ENCODE results near the gene CSMD2.

The CSMD2 gene

DNA sequence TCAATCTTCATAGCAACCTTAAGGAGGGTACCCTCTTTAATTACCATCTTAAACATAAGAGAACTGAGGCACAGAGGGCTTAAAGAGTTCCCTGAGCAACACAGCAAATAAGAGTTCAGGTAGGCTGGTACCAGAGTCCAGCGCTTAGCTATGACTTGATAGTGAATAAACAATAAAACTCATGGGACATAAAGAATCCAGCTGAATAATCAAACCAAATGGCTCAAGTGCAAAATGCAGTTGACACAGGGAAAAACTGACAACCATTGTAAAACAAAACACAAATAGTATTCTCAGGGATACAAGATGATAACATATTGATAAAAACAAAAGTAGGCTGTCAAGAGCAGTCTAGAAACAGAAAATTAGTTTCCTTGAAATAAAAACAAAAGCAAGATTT is 478.0 kb downstream of the CSMD2 start:
- TF ChIP-seq, protein P1, sequence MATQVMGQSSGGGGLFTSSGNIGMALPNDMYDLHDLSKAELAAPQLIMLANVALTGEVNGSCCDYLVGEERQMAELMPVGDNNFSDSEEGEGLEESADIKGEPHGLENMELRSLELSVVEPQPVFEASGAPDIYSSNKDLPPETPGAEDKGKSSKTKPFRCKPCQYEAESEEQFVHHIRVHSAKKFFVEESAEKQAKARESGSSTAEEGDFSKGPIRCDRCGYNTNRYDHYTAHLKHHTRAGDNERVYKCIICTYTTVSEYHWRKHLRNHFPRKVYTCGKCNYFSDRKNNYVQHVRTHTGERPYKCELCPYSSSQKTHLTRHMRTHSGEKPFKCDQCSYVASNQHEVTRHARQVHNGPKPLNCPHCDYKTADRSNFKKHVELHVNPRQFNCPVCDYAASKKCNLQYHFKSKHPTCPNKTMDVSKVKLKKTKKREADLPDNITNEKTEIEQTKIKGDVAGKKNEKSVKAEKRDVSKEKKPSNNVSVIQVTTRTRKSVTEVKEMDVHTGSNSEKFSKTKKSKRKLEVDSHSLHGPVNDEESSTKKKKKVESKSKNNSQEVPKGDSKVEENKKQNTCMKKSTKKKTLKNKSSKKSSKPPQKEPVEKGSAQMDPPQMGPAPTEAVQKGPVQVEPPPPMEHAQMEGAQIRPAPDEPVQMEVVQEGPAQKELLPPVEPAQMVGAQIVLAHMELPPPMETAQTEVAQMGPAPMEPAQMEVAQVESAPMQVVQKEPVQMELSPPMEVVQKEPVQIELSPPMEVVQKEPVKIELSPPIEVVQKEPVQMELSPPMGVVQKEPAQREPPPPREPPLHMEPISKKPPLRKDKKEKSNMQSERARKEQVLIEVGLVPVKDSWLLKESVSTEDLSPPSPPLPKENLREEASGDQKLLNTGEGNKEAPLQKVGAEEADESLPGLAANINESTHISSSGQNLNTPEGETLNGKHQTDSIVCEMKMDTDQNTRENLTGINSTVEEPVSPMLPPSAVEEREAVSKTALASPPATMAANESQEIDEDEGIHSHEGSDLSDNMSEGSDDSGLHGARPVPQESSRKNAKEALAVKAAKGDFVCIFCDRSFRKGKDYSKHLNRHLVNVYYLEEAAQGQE (IDR thresholded peaks at IDR 0.05; ENCODE audit: insufficient read depth in 1 of 2, low read depth in 2 of 2, low read length in 2 of 2): no peak
- TF ChIP-seq FOXP2 (optimal IDR thresholded peaks at IDR 0.05; ENCODE audit: borderline replicate concordance, extremely low read depth, extremely low read length, insufficient read depth): no peak
- no peak for TF ChIP-seq SIN3A (IDR thresholded peaks at IDR 0.05; ENCODE audit: borderline replicate concordance, insufficient read depth, low read length)
- TF ChIP-seq TAF1 (IDR thresholded peaks at IDR 0.05; ENCODE audit: borderline replicate concordance, insufficient read depth, low read length): no peak
- no peak for TF ChIP-seq POLR2AphosphoS5 (IDR thresholded peaks at IDR 0.05; ENCODE audit: low read depth, low read length)

DNA sequence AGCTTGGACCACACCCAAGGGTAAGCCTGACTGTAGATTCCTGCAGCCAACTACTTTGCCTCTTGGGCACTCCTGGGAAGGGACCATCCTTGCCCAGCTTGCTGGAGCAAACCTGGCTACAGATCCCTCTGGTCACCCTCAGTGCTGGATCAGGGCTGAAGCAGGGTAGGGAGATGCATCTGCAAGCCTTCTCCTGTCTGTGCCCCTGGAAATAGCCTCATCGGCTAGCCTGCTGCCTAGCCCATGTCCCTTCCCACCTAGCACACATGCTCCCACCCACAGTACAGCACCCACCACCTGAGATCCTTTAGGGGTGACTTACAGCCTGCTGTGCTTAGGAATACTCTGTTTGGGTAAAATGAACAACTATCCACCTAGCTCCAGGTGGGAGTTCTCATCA is 478.5 kb downstream of the CSMD2 start:
- no peak for TF ChIP-seq POLR2AphosphoS5 (IDR thresholded peaks at IDR 0.05; ENCODE audit: low read depth, low read length)
- TF ChIP-seq, protein P1 (IDR thresholded peaks at IDR 0.05; ENCODE audit: insufficient read depth in 1 of 2, low read depth in 2 of 2, low read length in 2 of 2): no peak
- no peak for TF ChIP-seq SIN3A (IDR thresholded peaks at IDR 0.05; ENCODE audit: borderline replicate concordance, insufficient read depth, low read length)
- no peak for TF ChIP-seq FOXP2 (optimal IDR thresholded peaks at IDR 0.05; ENCODE audit: borderline replicate concordance, extremely low read depth, extremely low read length, insufficient read depth)
- TF ChIP-seq TAF1 (IDR thresholded peaks at IDR 0.05; ENCODE audit: borderline replicate concordance, insufficient read depth, low read length): no peak

DNA sequence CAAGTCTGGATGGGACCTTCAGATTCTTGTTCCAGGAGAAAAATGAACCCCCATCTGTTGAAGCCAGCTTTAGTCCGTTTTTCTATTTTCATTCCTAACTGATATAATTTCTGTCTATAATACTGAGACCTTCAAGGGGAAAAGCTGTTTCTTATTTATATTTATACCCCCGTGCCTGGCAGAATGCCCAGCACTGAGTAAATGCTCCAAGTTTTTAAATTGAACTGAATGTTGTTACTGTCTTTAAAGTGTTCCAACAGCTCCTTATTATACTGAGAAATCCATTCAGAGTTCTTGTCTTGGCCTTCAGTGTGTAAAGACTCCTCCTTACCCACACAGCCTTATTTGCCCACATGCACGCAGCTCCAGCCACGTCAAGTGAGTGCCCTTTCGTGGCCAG is 479.8 kb downstream of the CSMD2 start:
- TF ChIP-seq SIN3A (IDR thresholded peaks at IDR 0.05; ENCODE audit: borderline replicate concordance, insufficient read depth, low read length) (no peak), FOXP2 (optimal IDR thresholded peaks at IDR 0.05; ENCODE audit: borderline replicate concordance, extremely low read depth, extremely low read length, insufficient read depth) (no peak), POLR2AphosphoS5 (IDR thresholded peaks at IDR 0.05; ENCODE audit: low read depth, low read length) (no peak), TAF1 (IDR thresholded peaks at IDR 0.05; ENCODE audit: borderline replicate concordance, insufficient read depth, low read length) (no peak)
- TF ChIP-seq, protein P1 (IDR thresholded peaks at IDR 0.05; ENCODE audit: insufficient read depth in 1 of 2, low read depth in 2 of 2, low read length in 2 of 2): no peak

DNA sequence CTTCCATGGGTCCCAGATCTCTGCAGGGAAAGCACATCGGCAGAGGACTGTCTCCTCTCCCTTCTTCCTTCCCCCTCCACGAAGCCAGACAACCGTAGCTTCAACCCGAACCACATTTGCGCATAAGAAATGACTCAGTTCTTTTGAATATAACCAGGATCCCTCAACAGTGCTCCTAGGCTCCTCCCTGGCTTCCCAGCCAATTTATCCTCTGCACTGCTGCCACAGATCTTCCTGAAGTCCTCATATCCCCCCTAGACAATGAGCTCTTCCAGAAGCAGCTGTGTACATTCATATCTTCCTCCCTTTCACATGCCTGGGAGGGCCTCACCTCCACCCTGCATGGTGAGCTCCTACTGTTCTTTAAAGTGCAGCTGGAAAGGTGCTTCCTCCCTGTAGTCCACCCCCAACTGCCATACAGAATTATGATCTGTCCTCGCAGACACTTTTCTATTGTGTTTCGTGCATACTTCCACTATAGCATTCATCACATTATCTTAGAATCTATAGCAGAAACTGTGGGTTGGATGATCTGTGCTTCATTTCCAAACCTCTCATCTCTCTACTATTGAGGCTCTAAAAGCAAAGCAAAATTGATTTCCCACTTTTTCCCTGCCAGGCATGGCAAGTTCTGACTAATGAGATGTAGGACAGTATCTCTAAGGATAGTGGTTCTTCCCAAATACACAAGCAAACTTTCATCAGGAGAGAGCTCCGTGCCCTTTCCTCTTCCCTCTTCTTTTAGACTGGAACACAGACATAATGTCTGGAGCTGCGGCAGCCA is 480.4 kb downstream of the CSMD2 start:
- TF ChIP-seq SIN3A (IDR thresholded peaks at IDR 0.05; ENCODE audit: borderline replicate concordance, insufficient read depth, low read length): no peak
- TF ChIP-seq, protein P1 (IDR thresholded peaks at IDR 0.05; ENCODE audit: insufficient read depth in 1 of 2, low read depth in 2 of 2, low read length in 2 of 2): no peak
- no peak for TF ChIP-seq POLR2AphosphoS5 (IDR thresholded peaks at IDR 0.05; ENCODE audit: low read depth, low read length)
- TF ChIP-seq TAF1 (IDR thresholded peaks at IDR 0.05; ENCODE audit: borderline replicate concordance, insufficient read depth, low read length): no peak
- TF ChIP-seq FOXP2 (optimal IDR thresholded peaks at IDR 0.05; ENCODE audit: borderline replicate concordance, extremely low read depth, extremely low read length, insufficient read depth): no peak

Data from PFSK-1 (cell line).